WI38 (cell line): ENCODE measurements around the gene ZKSCAN2.

Experiments
- H3K4me3 ChIP-seq: 2 replicates; pipeline ENCODE4 v1.5.1; 2011; ENCODE audit warnings: low read depth, mild to moderate bottlenecking, control low read depth, low read length
- CTCF ChIP-seq: IDR thresholded peaks from 2 replicates; pipeline ENCODE4 v1.5.1; 2012; ENCODE audit warnings: low read depth, mild to moderate bottlenecking, control low read depth, low read length

The ZKSCAN2 gene

GRCh38 chr16:25212636-25213035, 45.0 kb downstream of the ZKSCAN2 start:
- no peak for TF ChIP-seq CTCF
- H3K4me3 ChIP-seq, result no peak overlapping the region

- H3K4me3 ChIP-seq, result no peak overlapping the region
- no peak for TF ChIP-seq CTCF
Measured at GRCh38 chr16:25210758-25211157, 46.9 kb downstream of the ZKSCAN2 start.

- no peak for TF ChIP-seq CTCF
- H3K4me3 ChIP-seq, result no peak overlapping the region
Measured at GRCh38 chr16:25199457-25199856, 58.2 kb downstream of the ZKSCAN2 start.

GRCh38 chr16:25198021-25198420, 59.6 kb downstream of the ZKSCAN2 start:
- no peak for TF ChIP-seq CTCF
- H3K4me3 ChIP-seq, result no peak overlapping the region

GRCh38 chr16:25194273-25194878, 63.3 kb downstream of the ZKSCAN2 start:
- no peak for TF ChIP-seq CTCF
- no peak overlapping the region for H3K4me3 ChIP-seq

GRCh38 chr16:25192096-25192495, 65.5 kb downstream of the ZKSCAN2 start:
- H3K4me3 ChIP-seq, result no peak overlapping the region
- no peak for TF ChIP-seq CTCF

- no peak overlapping the region for H3K4me3 ChIP-seq
- TF ChIP-seq CTCF, result no peak
Measured at GRCh38 chr16:25189305-25189704, 68.3 kb downstream of the ZKSCAN2 start.
